Fibroblast of pulmonary artery (primary cell): ENCODE measurements around the gene MEI4.

Experiments used
- DNase-seq: peaks from one replicate; pipeline ENCODE4 v3.0.0-alpha.2; 2010; ENCODE audit warnings: low read depth
- H3K4me3 ChIP-seq: replicated peaks from 2 replicates; pipeline ENCODE4 v1.5.1; 2011; ENCODE audit warnings: low read depth, mild to moderate bottlenecking, control low read depth, low read length, moderate library complexity
- TF ChIP-seq, protein P1 (sequence below): IDR thresholded peaks from 2 replicates; pipeline ENCODE4 v1.5.1; 2011; ENCODE audit warnings: mild to moderate bottlenecking, control low read depth, low read length, inconsistent platforms; ENCODE audit errors: missing control alignments

Gene MEI4

DNA sequence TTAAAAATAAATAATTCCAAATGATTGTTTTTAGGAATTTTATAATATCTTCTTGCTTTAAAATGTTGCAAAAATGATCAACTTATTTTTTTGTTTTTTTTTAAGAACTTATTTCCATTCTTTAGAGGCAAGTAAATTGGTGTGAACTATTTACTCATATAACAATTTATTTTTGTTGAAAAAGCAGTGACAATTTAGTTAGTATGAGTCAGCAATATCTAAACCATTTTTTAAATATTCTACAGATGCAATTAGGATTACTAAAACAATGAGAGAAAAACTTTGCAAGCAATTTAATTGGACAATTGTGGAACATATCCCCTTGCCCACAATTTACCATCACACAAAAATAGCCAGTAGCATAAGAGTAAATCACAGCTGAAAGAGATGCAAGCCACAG lies 319.5 kb downstream of the MEI4 start:
- no peak for DNase-seq
- TF ChIP-seq, protein P1, sequence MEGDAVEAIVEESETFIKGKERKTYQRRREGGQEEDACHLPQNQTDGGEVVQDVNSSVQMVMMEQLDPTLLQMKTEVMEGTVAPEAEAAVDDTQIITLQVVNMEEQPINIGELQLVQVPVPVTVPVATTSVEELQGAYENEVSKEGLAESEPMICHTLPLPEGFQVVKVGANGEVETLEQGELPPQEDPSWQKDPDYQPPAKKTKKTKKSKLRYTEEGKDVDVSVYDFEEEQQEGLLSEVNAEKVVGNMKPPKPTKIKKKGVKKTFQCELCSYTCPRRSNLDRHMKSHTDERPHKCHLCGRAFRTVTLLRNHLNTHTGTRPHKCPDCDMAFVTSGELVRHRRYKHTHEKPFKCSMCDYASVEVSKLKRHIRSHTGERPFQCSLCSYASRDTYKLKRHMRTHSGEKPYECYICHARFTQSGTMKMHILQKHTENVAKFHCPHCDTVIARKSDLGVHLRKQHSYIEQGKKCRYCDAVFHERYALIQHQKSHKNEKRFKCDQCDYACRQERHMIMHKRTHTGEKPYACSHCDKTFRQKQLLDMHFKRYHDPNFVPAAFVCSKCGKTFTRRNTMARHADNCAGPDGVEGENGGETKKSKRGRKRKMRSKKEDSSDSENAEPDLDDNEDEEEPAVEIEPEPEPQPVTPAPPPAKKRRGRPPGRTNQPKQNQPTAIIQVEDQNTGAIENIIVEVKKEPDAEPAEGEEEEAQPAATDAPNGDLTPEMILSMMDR: no peak

More for the DNA sequence above, 319.5 kb downstream of the MEI4 start:
- H3K4me3 ChIP-seq: no peak overlapping the region
